HCT116 (cell line): ENCODE data around the gene IQGAP3. TPM values are rescaled to one million over a fixed set of nuclear protein-coding genes. Genes with fewer than 3 reads are reported as not detected.

ENCODE experiments used
- ATAC-seq: fragments of 200-7000 bp; cut with Tn5 transposase; 2 replicates; pipeline ENCODE4 v1.9.1; 2020; ENCODE audit warnings: mild to moderate bottlenecking, moderate library complexity
- BruUV-seq: library from RNA; stranded (reverse); fragments of 400-500 nt; replicated peaks from 2 replicates; lab custom pipeline; 2021; lab: Mats Ljungman, UMichigan
- CTCF ChIA-PET: fragments of 300-600 bp; sonication (Branson Sonifier 250); formaldehyde crosslinking; loops from one replicate; lab custom pipeline; 2021; ENCODE audit warnings: antibody characterized with exemption; lab: Charles Lee
- POLR2A ChIA-PET: fragments of 300-600, 350-600 bp; sonication (Branson Sonifier 250); formaldehyde crosslinking; loops from one replicate; lab custom pipeline; 2021; ENCODE audit warnings: antibody characterized with exemption; lab: Charles Lee
- RAD21 ChIA-PET, 2 experiments: fragments of 300-600 bp; sonication (Branson Sonifier 250); formaldehyde crosslinking; loops; one replicate each; lab custom pipeline; 2023; ENCODE audit warnings: low total read pairs in 2 of 2; ENCODE audit not compliant: uncharacterized antibody in 2 of 2, unreplicated experiment in 2 of 2, low non-redundant PET in 1 of 2; lab: Charles Lee
- DNase-seq: peaks from one replicate; pipeline ENCODE4 v3.0.0-alpha.2; 2010; ENCODE audit warnings: low read depth, low spot score
- H2AFZ ChIP-seq: fragments of 200-600 bp; shearing (Covaris generic), sonication (generic); 2 replicates; pipeline ENCODE4 v1.6.1; 2017; ENCODE audit warnings: low read depth, mixed run types, mixed read lengths, antibody characterized with exemption, low read length; ENCODE audit not compliant: poor library complexity, severe bottlenecking
- H3K27ac ChIP-seq: 2 replicates; pipeline ENCODE4 v1.5.1; 2012; ENCODE audit warnings: low read depth, low read length
- H3K27me3 ChIP-seq: fragments of 200-600 bp; sonication (generic); 2 replicates; pipeline ENCODE4 v1.6.1; 2016; ENCODE audit warnings: mixed run types, low read length, mixed read lengths; ENCODE audit not compliant: insufficient read depth
- H3K36me3 ChIP-seq, 2 experiments: fragments of 200-500 bp in 1 of 2; fragments of 200-600 bp in 1 of 2; sonication (Bioruptor generic) in 1 of 2; sonication (generic) in 1 of 2; 2 replicates each; pipeline versions ENCODE4 v1.5.1 to v1.6.1; 2014 to 2016; ENCODE audit warnings: low read length in 2 of 2, inconsistent platforms in 1 of 2, mixed read lengths in 1 of 2, mixed run types in 1 of 2; ENCODE audit not compliant: insufficient read depth in 2 of 2, control insufficient read depth in 1 of 2
- H3K4me1 ChIP-seq, 2 experiments: fragments of 200-600 bp in 1 of 2; sonication (generic) in 1 of 2; 2 replicates each; pipeline versions ENCODE4 v1.5.1 to v1.6.1; 2012 to 2017; ENCODE audit warnings: low read length in 2 of 2, inconsistent platforms in 1 of 2, mild to moderate bottlenecking in 1 of 2, mixed read lengths in 1 of 2, mixed run types in 1 of 2, moderate library complexity in 1 of 2; ENCODE audit not compliant: insufficient read depth in 2 of 2, control insufficient read depth in 1 of 2
- H3K4me2 ChIP-seq: fragments of 200-600 bp; sonication (generic); 2 replicates; pipeline ENCODE4 v1.6.1; 2017; ENCODE audit warnings: mixed run types, low read length, mixed read lengths
- H3K4me3 ChIP-seq, 2 experiments: fragments of 200-600 bp in 1 of 2; sonication (generic) in 1 of 2; replicated peaks in 1 of 2; 2 replicates each; pipeline ENCODE4 v1.5.1; 2011 to 2016; ENCODE audit warnings: low read length in 2 of 2, control low read depth in 1 of 2, low read depth in 1 of 2, mild to moderate bottlenecking in 1 of 2, mixed read lengths in 1 of 2, mixed run types in 1 of 2
- H3K79me2 ChIP-seq: fragments of 200-600 bp; sonication (generic); 2 replicates; pipeline ENCODE4 v1.6.1; 2017; ENCODE audit warnings: mild to moderate bottlenecking, mixed run types, low read length, moderate library complexity, mixed read lengths; ENCODE audit not compliant: insufficient read depth
- H3K9ac ChIP-seq: fragments of 200-600 bp; sonication (generic); 2 replicates; pipeline ENCODE4 v1.6.1; 2016; ENCODE audit warnings: low read length, mixed read lengths
- H3K9me2 ChIP-seq: fragments of 200-600 bp; sonication (generic), shearing (Covaris generic); 2 replicates; pipeline ENCODE4 v1.6.1; 2017; ENCODE audit warnings: mixed run types, mild to moderate bottlenecking, moderate library complexity; ENCODE audit not compliant: insufficient read depth
- H3K9me3 ChIP-seq, 2 experiments: fragments of 200-500 bp in 1 of 2; fragments of 200-600 bp in 1 of 2; sonication (Bioruptor generic) in 1 of 2; sonication (generic) in 1 of 2; 2 replicates each; pipeline ENCODE4 v1.6.1; 2014 to 2017; ENCODE audit warnings: low read length in 2 of 2, mixed read lengths in 2 of 2, inconsistent platforms in 1 of 2, low read depth in 1 of 2, mild to moderate bottlenecking in 1 of 2, mixed run types in 1 of 2, moderate library complexity in 1 of 2; ENCODE audit not compliant: control insufficient read depth in 1 of 2, insufficient read depth in 1 of 2
- H4K20me1 ChIP-seq: fragments of 200-600 bp; sonication (generic), shearing (Covaris generic); 2 replicates; pipeline ENCODE4 v1.6.1; 2017; ENCODE audit warnings: mixed run types, mild to moderate bottlenecking, moderate library complexity; ENCODE audit not compliant: insufficient read depth
- ATF3 ChIP-seq: IDR thresholded peaks from 2 replicates; pipeline ENCODE4 v1.6.1; 2012
- CTCF ChIP-seq, 3 experiments: fragments of 200-600 bp in 1 of 3; sonication (generic) in 1 of 3; IDR thresholded peaks in 2 of 3; conservative IDR thresholded peaks in 1 of 3; 2 replicates each; pipeline ENCODE4 v1.5.1; 2012 to 2017; ENCODE audit warnings: low read depth in 2 of 3, low read length in 2 of 3, antibody characterized with exemption in 1 of 3, borderline replicate concordance in 1 of 3, control low read depth in 1 of 3, mild to moderate bottlenecking in 1 of 3, mixed read lengths in 1 of 3, mixed run types in 1 of 3, moderate library complexity in 1 of 3; ENCODE audit not compliant: insufficient read depth in 1 of 3
- ELF1 ChIP-seq: IDR thresholded peaks from 2 replicates; pipeline ENCODE4 v1.6.1; 2012; ENCODE audit warnings: low read depth, borderline replicate concordance
- EZH2 ChIP-seq: fragments of 200-600 bp; sonication (generic); IDR thresholded peaks from 2 replicates; pipeline ENCODE4 v1.6.1; 2017; ENCODE audit warnings: antibody characterized with exemption, mixed run types
- JUND ChIP-seq: IDR thresholded peaks from 2 replicates; pipeline ENCODE4 v1.6.1; 2012
- REST ChIP-seq: IDR thresholded peaks from 2 replicates; pipeline ENCODE4 v1.6.1; 2012; ENCODE audit warnings: low read depth
- SIN3A ChIP-seq: IDR thresholded peaks from 2 replicates; pipeline ENCODE4 v1.6.1; 2012; ENCODE audit warnings: low read depth
- SRF ChIP-seq: IDR thresholded peaks from 2 replicates; pipeline ENCODE4 v1.6.1; 2012; ENCODE audit warnings: low read depth
- YY1 ChIP-seq: IDR thresholded peaks from 2 replicates; pipeline ENCODE4 v1.6.1; 2011; ENCODE audit warnings: low read length, low read depth, moderate library complexity, mild to moderate bottlenecking; ENCODE audit not compliant: insufficient replicate concordance; ENCODE audit errors: extremely low read depth
- ZBTB33 ChIP-seq: IDR thresholded peaks from 2 replicates; pipeline ENCODE4 v1.6.1; 2011; ENCODE audit warnings: mild to moderate bottlenecking, low read length, moderate library complexity; ENCODE audit not compliant: insufficient replicate concordance; ENCODE audit errors: extremely low read depth
- ZNF274 ChIP-seq: fragments of 200-500 bp; sonication (Bioruptor generic); IDR thresholded peaks from 2 replicates; pipeline ENCODE4 v1.6.1; 2014; ENCODE audit warnings: mild to moderate bottlenecking, low read depth, low read length, inconsistent platforms
- intact Hi-C: fragments of 100-400 bp; cut with micrococcal nuclease; formaldehyde crosslinking; loops from 2 replicates; pipeline ENCODE4 v1.10.0; 2022
- total RNA-seq: library from RNA; stranded (reverse); gene quantifications from one replicate; pipeline ENCODE4 v1.2.1, GENCODE V29; 2021; ENCODE audit not compliant: unreplicated experiment

IQGAP3 gene
- total RNA-seq, 1 experiment from 2014 or later = 38.8 TPM

- Histone ChIP-seq H3K4me2 (no peak overlapping the region), H3K9me2 (no peaks in the 10 kb centered on the region), H2AFZ (no peak overlapping the region), H3K27ac (no peak overlapping the region; the same call in 1 of the 2 replicates), H3K4me1 (peaks cover 8 to 24% of the 10 kb centered on the region in 2 experiments; a peak in 3 of 4 replicates), H3K4me3 (no peak overlapping the region), H3K9me3 (no peaks in the 10 kb centered on the region), H3K27me3 (no peaks in the 10 kb centered on the region), H3K9ac (no peak overlapping the region), H4K20me1 (no peaks in the 10 kb centered on the region), H3K36me3 (peaks cover 29 to 61% of the 10 kb centered on the region in 2 experiments; a peak in 3 of 4 replicates), H3K79me2 (peaks cover 52% of the 10 kb centered on the region)
- TSS peak; percentile 26 for BruUV-seq
- ChIA-PET POLR2A (no interaction called here), CTCF (no interaction called here), RAD21 (no interaction called here)
- intact Hi-C loops = no loop called here
- TF ChIP-seq JUND = no peak
- no peak for TF ChIP-seq SIN3A
- ATAC-seq = no peak
- no peak for DNase-seq
Observed at GRCh38 chr1:156595016-156595415, 22.7 kb upstream of the IQGAP3 start.

GRCh38 chr1:156594190-156594589 is 21.8 kb upstream of the IQGAP3 start:
- H3K9me3 ChIP-seq = no peaks in the 10 kb centered on the region
- RAD21 ChIA-PET = no interaction called here
- no peaks in the 10 kb centered on the region for H3K27me3 ChIP-seq
- no peaks in the 10 kb centered on the region for H3K9me2 ChIP-seq
- no peaks in the 10 kb centered on the region for H4K20me1 ChIP-seq
- no peak overlapping the region for H3K9ac ChIP-seq
- H3K79me2 ChIP-seq = peaks cover 44% of the 10 kb centered on the region
- no TSS peak for BruUV-seq
- DNase-seq = no peak
- POLR2A ChIA-PET = interaction anchor here (1.1 kb wide), 2 partner anchors 67 to 92 kb away, joined by 3 read pairs; no protein-coding TSS in a partner anchor
- H3K4me3 ChIP-seq = no peak overlapping the region
- no peak overlapping the region for H2AFZ ChIP-seq
- no peak overlapping the region for H3K27ac ChIP-seq
- H3K36me3 ChIP-seq = peaks cover 29 to 61% of the 10 kb centered on the region in 2 experiments; a peak in 3 of 4 replicates
- H3K4me2 ChIP-seq = no peak overlapping the region
- CTCF ChIA-PET = interaction anchor here (1.3 kb wide), 1 partner anchor 14 kb away, joined by 4 read pairs; no protein-coding TSS in a partner anchor
- H3K4me1 ChIP-seq = peaks cover 4 to 19% of the 10 kb centered on the region in 2 experiments; a peak in 2 of 4 replicates
- intact Hi-C loops = no loop called here
- no peak for ATAC-seq
- TF ChIP-seq ATF3 = no peak
- no peak for TF ChIP-seq EZH2
- no peak for TF ChIP-seq YY1
- no peak for TF ChIP-seq REST
- no peak for TF ChIP-seq ELF1
- TF ChIP-seq CTCF (IDR thresholded peaks at IDR 0.05 in 2 of 3, conservative IDR thresholded peaks at IDR 0.05 in 1 of 3; ENCODE audit: borderline replicate concordance in 1 of 3, insufficient read depth in 1 of 3, low read depth in 2 of 3, low read length in 2 of 3) = no peak
- no peak for TF ChIP-seq JUND
- no peak for TF ChIP-seq ZNF274
- TF ChIP-seq ZBTB33 = no peak
- no peak for TF ChIP-seq SRF
